Neural crest cell (in vitro differentiated cells): ENCODE results near the gene DTWD2. TPM values are rescaled to one million over a fixed set of nuclear protein-coding genes. Genes with fewer than 3 reads are reported as not detected.

Experiments
- DNase-seq: peaks from one replicate; pipeline ENCODE4 v3.0.0; 2021; ENCODE audit warnings: low read depth, mixed read lengths, low spot score
- H3K27ac Mint-ChIP-seq: one replicate; pipeline ENCODE4 v1.8.0; 2021; ENCODE audit warnings: mild to moderate bottlenecking, mixed read lengths; ENCODE audit not compliant: unreplicated experiment
- H3K27me3 Mint-ChIP-seq: 2 replicates; pipeline ENCODE4 v1.8.0; 2021; ENCODE audit warnings: low read depth, mild to moderate bottlenecking, mixed read lengths
- H3K36me3 Mint-ChIP-seq: 2 replicates; pipeline ENCODE4 v1.8.0; 2021; ENCODE audit warnings: low read depth, mild to moderate bottlenecking, mixed read lengths
- H3K4me1 Mint-ChIP-seq: 2 replicates; pipeline ENCODE4 v1.8.0; 2021; ENCODE audit warnings: mixed read lengths
- H3K4me3 Mint-ChIP-seq: one replicate; pipeline ENCODE4 v1.8.0; 2021; ENCODE audit warnings: mild to moderate bottlenecking, mixed read lengths
- H3K9me3 Mint-ChIP-seq: 2 replicates; pipeline ENCODE4 v1.8.0; 2021; ENCODE audit warnings: mixed read lengths
- total RNA-seq: library from RNA; stranded (reverse); gene quantifications from 2 replicates; pipeline ENCODE4 v1.2.1, GENCODE V29; 2021
- TF ChIP-seq, protein P1 (sequence below): fragments of 200-600 bp; sonication (generic); conservative IDR thresholded peaks from 2 replicates; pipeline ENCODE4 v1.5.0; 2021; ENCODE audit warnings: antibody characterized with exemption, mild to moderate bottlenecking

The DTWD2 gene
- total RNA-seq, 1 donor from 2014 or later: 4.6 TPM

GRCh38 chr5:118806571-118806970 is 181.8 kb downstream of the DTWD2 start:
- Mint-ChIP-seq H3K9me3 (peaks cover 13% of the 10 kb centered on the region), H3K36me3 (peaks cover 10% of the 10 kb centered on the region), H3K27ac (no peak overlapping the region), H3K4me1 (no peaks in the 10 kb centered on the region), H3K4me3 (no peak overlapping the region), H3K27me3 (no peaks in the 10 kb centered on the region)
- TF ChIP-seq, protein P1, sequence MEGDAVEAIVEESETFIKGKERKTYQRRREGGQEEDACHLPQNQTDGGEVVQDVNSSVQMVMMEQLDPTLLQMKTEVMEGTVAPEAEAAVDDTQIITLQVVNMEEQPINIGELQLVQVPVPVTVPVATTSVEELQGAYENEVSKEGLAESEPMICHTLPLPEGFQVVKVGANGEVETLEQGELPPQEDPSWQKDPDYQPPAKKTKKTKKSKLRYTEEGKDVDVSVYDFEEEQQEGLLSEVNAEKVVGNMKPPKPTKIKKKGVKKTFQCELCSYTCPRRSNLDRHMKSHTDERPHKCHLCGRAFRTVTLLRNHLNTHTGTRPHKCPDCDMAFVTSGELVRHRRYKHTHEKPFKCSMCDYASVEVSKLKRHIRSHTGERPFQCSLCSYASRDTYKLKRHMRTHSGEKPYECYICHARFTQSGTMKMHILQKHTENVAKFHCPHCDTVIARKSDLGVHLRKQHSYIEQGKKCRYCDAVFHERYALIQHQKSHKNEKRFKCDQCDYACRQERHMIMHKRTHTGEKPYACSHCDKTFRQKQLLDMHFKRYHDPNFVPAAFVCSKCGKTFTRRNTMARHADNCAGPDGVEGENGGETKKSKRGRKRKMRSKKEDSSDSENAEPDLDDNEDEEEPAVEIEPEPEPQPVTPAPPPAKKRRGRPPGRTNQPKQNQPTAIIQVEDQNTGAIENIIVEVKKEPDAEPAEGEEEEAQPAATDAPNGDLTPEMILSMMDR: no peak
- DNase-seq: no peak

DNA sequence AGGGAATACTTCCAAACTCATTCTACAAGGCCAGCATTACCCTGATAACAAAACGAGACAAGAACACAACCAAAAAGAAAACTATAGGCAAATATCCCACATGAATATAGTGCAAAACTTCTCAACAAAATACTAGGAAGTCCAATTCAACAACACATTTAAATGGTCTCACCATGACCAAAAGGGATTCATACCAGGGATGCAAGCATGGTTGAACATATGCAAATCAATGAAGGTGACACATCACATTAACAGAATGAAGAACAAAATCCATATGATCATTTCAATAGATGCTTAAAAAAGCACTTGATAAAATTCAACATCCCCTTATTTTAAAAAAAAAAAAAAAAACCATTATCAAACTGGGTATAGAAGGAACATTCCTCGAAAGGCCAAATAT is 186.0 kb downstream of the DTWD2 start:
- Mint-ChIP-seq H3K4me3 (no peak overlapping the region), H3K9me3 (peaks cover 7% of the 10 kb centered on the region), H3K27me3 (no peaks in the 10 kb centered on the region), H3K36me3 (peaks cover 4% of the 10 kb centered on the region), H3K4me1 (no peaks in the 10 kb centered on the region), H3K27ac (no peak overlapping the region)
- no peak for DNase-seq
- TF ChIP-seq, protein P1: no peak

GRCh38 chr5:118796081-118796480 is 192.3 kb downstream of the DTWD2 start:
- Mint-ChIP-seq H3K4me3 (no peak overlapping the region), H3K27me3 (no peaks in the 10 kb centered on the region), H3K9me3 (no peaks in the 10 kb centered on the region), H3K36me3 (no peaks in the 10 kb centered on the region), H3K4me1 (peaks cover 17% of the 10 kb centered on the region), H3K27ac (no peak overlapping the region)
- TF ChIP-seq, protein P1: no peak
- no peak for DNase-seq

DNA sequence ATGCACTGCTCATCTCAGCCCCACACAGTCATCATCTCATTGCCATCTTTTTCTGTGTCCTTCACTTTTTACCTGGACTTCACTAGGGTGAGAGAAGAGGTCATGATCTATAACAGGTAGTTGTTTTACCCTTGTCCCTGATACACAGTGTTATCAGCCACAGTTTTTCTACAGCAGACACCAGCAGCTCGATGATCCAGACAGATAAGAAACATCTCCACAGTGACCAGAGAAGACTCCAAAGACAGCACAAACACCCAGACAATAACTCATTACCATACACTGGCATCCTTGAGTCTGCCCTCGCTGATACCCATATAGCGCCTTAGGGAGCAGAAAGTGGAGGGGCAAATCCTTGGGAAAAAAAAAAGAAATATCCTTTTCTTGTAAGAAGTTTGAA is 194.1 kb downstream of the DTWD2 start:
- TF ChIP-seq, protein P1: no peak
- Mint-ChIP-seq H3K27me3 (no peaks in the 10 kb centered on the region), H3K4me3 (no peak overlapping the region), H3K36me3 (no peaks in the 10 kb centered on the region), H3K9me3 (no peaks in the 10 kb centered on the region), H3K4me1 (peaks cover 29% of the 10 kb centered on the region), H3K27ac (no peak overlapping the region)
- DNase-seq: no peak

- H3K4me3 Mint-ChIP-seq: no peak overlapping the region
- no peak for DNase-seq
- no peak overlapping the region for H3K27ac Mint-ChIP-seq
- TF ChIP-seq, protein P1: no peak
- no peaks in the 10 kb centered on the region for H3K9me3 Mint-ChIP-seq
- no peaks in the 10 kb centered on the region for H3K27me3 Mint-ChIP-seq
- H3K4me1 Mint-ChIP-seq: peaks cover 31% of the 10 kb centered on the region
- no peaks in the 10 kb centered on the region for H3K36me3 Mint-ChIP-seq
These were observed 194.7 kb downstream of the DTWD2 start for GRCh38 chr5:118793652-118794051.

DNA sequence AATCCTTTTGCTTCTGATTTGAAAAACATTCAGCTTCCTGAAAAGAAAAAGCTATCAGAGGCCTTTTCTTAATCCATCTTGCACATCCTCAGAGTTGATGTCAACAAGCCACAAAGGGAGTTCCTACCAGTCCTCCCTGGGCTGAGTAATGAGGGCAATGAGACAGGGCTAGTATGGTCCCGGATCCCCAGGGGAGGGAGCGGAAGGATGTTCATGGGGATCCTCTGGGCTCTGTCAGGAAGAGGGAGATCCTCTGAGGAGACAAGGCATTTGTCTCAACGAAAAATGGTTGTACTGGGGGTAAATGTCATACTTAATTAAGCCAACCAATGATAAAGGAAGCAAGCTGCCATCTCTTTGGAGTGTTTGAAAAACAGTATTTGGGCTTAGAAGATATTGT is 195.3 kb downstream of the DTWD2 start:
- Mint-ChIP-seq H3K36me3 (no peaks in the 10 kb centered on the region), H3K4me3 (no peak overlapping the region), H3K27me3 (no peaks in the 10 kb centered on the region), H3K4me1 (peaks cover 31% of the 10 kb centered on the region), H3K9me3 (peaks cover 3% of the 10 kb centered on the region), H3K27ac (peak overlapping the region; percentile 5)
- TF ChIP-seq, protein P1: no peak
- DNase-seq: no peak
